Hematopoietic multipotent progenitor cell treated with erythropoietin and hydrocortisone succinate and interleukin-3 and kit ligand, for 15 days (in vitro differentiated cells): Measurements from ENCODE around the gene TENT5A.

ENCODE experiments used
- DNase-seq: peaks from one replicate; pipeline ENCODE4 v3.0.0-alpha.2; 2015; ENCODE audit warnings: low spot score

TENT5A gene

DNA sequence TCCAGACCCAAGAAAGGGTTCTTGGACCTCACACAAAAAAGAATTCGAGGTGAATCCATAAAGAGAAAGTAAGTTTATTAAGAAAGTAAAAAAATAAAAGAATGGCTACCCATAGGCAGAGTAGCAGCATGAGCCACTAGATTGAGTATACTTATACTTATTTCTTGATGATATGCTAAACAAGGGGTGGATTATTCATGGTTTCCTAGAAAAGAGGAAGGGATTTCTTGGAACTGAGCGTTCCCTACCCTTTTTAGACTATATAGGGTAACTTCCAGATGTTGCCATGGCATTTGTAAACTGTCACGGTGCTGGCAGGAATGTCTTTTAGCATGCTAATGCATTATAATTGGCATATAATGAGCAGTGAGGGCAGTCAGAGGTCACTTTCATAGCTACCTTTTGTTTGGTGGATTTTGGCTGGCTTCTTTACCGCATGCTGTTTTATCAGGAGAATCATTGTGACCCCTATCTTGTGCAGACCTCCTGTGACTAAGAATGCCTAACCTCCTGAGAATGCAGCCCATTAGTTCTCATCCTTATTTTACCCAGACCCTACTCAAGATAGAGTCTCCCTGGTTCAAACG, 44.3 kb downstream of the TENT5A start:
- DNase-seq, result no peak

DNA sequence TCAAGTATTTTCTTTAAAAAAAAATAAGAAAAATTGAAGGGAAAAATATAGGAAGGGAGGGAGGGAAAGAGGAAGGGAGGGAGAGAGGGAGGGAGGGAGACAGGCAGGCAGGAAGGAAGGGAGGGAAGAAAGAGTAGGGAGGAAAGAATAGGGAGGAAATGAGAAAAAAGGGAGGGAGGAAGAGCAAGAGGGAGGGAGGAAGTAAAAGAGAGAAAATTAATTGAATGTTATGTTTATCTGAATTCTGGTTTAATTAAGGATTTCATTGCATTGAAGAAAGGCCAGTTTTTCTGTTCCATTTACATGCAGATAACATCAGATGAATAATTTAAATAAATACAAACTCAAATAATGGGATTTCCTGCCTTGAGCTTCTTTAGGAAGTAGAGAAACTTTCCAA, 47.8 kb downstream of the TENT5A start:
- no peak for DNase-seq

DNA sequence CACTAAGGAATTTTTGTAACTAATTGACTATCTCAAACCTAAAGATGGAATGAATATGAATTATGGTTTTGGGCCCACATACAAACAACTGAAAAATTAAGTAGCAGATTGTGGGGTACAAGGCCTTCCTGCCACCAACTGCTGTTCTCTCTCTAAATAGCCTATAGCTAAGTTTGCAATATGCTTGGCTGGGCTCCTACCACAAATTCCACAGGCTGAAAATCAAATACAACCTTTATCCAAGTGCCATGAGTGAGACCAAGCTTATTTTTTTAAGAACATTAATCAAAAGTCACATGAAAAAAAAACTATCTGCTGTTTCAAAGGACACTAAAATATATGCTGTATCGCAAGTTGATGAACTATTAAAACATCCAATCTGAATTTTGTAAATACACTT, 52.1 kb downstream of the TENT5A start:
- no peak for DNase-seq

DNA sequence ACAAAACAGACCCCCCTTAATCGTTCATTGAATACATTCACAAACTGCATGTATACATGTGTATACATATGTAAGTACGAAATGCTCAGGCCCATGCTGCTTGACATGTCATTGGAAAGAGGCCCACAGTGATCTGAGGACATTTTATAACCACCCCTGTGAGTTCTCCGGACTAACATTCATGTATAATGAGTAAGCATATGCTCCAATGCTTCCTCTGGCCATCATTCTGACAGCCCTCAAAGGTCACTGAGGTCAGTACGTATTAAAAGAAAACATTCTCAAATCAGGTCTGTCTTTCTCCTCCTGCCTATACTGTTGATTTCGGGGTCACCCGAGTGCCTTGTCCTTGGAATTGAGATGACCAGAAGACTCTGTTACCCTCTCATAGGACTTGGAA, 54.9 kb downstream of the TENT5A start:
- DNase-seq, result no peak

DNA sequence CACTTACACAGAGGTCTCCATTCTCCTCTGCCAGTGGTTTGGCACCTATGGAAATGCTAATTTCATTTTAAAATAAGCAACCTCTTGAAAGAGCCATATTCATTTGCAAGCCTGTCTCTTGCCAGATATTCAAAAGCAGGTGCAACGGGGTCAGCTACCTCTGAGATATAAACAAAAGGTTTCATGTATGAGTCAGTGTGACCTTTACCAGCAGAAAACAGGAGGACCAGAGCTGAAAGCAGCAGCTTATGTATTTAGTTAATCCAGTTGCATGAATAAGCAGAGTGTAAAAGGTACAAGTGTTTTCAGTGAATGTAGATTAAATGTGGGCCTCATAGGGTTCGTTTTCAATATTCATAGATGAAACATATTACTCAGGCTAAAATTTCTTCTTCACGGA, 56.0 kb downstream of the TENT5A start:
- DNase-seq, result no peak
